Fibroblast of lung (primary cell): Measurements from ENCODE around the gene UGT1A1.

Experiments
- EZH2 ChIP-seq: IDR thresholded peaks from 2 replicates; pipeline ENCODE4 v1.5.1; 2012; ENCODE audit warnings: low read length, control low read depth, mild to moderate bottlenecking; ENCODE audit errors: missing control alignments
- TF ChIP-seq, protein P1 (sequence below), 2 donors: IDR thresholded peaks in 1 of 2; conservative IDR thresholded peaks in 1 of 2; 1 replicate in 1 of 2; 2 replicates in 1 of 2; pipeline ENCODE4 v1.5.1; 2011 to 2012; ENCODE audit warnings: low read length in 2 of 2, control low read depth in 1 of 2, inconsistent platforms in 1 of 2, low read depth in 1 of 2, mild to moderate bottlenecking in 1 of 2

DNA sequence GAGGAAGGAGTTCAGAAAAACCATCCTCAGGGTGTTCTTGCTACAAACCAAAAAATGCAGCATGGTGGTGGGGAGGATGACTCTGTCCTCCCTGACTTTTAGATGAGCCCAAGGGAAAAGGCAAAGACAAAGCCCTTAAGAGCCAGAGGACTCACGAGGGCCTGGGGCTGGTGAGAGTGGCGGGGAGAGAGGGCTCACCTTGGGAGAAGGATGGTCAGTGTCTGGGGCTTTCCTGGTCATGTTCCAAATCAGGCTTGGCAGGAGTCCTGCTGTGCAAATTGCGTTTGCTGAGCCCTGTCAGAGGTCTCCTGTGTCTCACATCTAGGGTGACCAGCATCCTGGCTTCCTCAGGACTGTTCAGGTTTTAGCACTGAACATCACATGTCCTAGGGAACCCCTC, 4.7 kb downstream of the UGT1A1 start:
- TF ChIP-seq EZH2 = no peak
- TF ChIP-seq, protein P1, sequence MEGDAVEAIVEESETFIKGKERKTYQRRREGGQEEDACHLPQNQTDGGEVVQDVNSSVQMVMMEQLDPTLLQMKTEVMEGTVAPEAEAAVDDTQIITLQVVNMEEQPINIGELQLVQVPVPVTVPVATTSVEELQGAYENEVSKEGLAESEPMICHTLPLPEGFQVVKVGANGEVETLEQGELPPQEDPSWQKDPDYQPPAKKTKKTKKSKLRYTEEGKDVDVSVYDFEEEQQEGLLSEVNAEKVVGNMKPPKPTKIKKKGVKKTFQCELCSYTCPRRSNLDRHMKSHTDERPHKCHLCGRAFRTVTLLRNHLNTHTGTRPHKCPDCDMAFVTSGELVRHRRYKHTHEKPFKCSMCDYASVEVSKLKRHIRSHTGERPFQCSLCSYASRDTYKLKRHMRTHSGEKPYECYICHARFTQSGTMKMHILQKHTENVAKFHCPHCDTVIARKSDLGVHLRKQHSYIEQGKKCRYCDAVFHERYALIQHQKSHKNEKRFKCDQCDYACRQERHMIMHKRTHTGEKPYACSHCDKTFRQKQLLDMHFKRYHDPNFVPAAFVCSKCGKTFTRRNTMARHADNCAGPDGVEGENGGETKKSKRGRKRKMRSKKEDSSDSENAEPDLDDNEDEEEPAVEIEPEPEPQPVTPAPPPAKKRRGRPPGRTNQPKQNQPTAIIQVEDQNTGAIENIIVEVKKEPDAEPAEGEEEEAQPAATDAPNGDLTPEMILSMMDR (conservative IDR thresholded peaks at IDR 0.05 in 1 of 2, IDR thresholded peaks at IDR 0.05 in 1 of 2; ENCODE audit: low read depth in 1 of 2, low read length in 2 of 2) = no peak
